Activated T-cell treated with anti-CD3 and anti-CD28 coated beads, Interleukin-2, amount 50 U/mL, for 48 hours (primary cell): Measurements from ENCODE around the gene SH3PXD2A.

Experiments used
- DNase-seq, 2 experiments: peaks; one replicate each; pipeline ENCODE4 v3.0.0-alpha.2; 2020

The SH3PXD2A gene

GRCh38 chr10:103659674-103660363 lies 195.6 kb downstream of the SH3PXD2A start:
- peak; percentile 62 to 67 for DNase-seq

- DNase-seq: no peak
Observed at GRCh38 chr10:103658049-103658577, 197.3 kb downstream of the SH3PXD2A start.

- DNase-seq: no peak
Observed at GRCh38 chr10:103657061-103657591, 198.2 kb downstream of the SH3PXD2A start.

- no peak for DNase-seq
Observed at GRCh38 chr10:103654925-103655324, 200.5 kb downstream of the SH3PXD2A start.

GRCh38 chr10:103653581-103654037 lies 201.8 kb downstream of the SH3PXD2A start:
- no peak for DNase-seq

GRCh38 chr10:103652599-103653281 lies 202.6 kb downstream of the SH3PXD2A start:
- no peak for DNase-seq

- no peak for DNase-seq
Observed at GRCh38 chr10:103651783-103652476, 203.4 kb downstream of the SH3PXD2A start.

GRCh38 chr10:103651333-103651732 lies 204.0 kb downstream of the SH3PXD2A start:
- DNase-seq: no peak

- no peak for DNase-seq
Observed at GRCh38 chr10:103649654-103650423, 205.5 kb downstream of the SH3PXD2A start.

- no peak for DNase-seq
Observed at GRCh38 chr10:103648636-103649532, 206.5 kb downstream of the SH3PXD2A start.

GRCh38 chr10:103648251-103648635 lies 207.1 kb downstream of the SH3PXD2A start:
- no peak for DNase-seq

GRCh38 chr10:103646304-103646703 lies 209.1 kb downstream of the SH3PXD2A start:
- DNase-seq: no peak

GRCh38 chr10:103645141-103646054 lies 210.0 kb downstream of the SH3PXD2A start:
- DNase-seq: no peak

GRCh38 chr10:103643381-103643780 lies 212.0 kb downstream of the SH3PXD2A start:
- no peak for DNase-seq

GRCh38 chr10:103641326-103641725 lies 214.1 kb downstream of the SH3PXD2A start:
- DNase-seq: no peak

GRCh38 chr10:103640436-103641181 lies 214.8 kb downstream of the SH3PXD2A start:
- DNase-seq: no peak

- no peak for DNase-seq
Observed at GRCh38 chr10:103638948-103639347, 216.4 kb downstream of the SH3PXD2A start.

- no peak for DNase-seq
Observed at GRCh38 chr10:103637927-103638557, 217.3 kb downstream of the SH3PXD2A start.

- no peak for DNase-seq
Observed at GRCh38 chr10:103637011-103637410, 218.4 kb downstream of the SH3PXD2A start.
